Epithelial cell of proximal tubule (primary cell): ENCODE results near the gene ARFIP1. TPM values are rescaled to one million over a fixed set of nuclear protein-coding genes. Genes with fewer than 3 reads are reported as not detected.

Source experiments
- DNase-seq: peaks from one replicate; pipeline ENCODE4 v3.0.0-alpha.2; 2011; ENCODE audit warnings: low read depth
- H3K4me3 ChIP-seq: 2 replicates; pipeline ENCODE4 v1.5.1; 2011; ENCODE audit warnings: low read depth, mild to moderate bottlenecking, low read length
- CTCF ChIP-seq: conservative IDR thresholded peaks from 2 replicates; pipeline ENCODE4 v1.5.1; 2012; ENCODE audit warnings: low read depth, mild to moderate bottlenecking, low read length
- total RNA-seq: library from RNA; depleted of rRNA; stranded (reverse); fragments of >200 nt; gene quantifications from 2 replicates; pipeline ENCODE4 v1.2.3, GENCODE V29; 2015

The ARFIP1 gene
- total RNA-seq, 1 donor from 2014 or later = 29.1 TPM

GRCh38 chr4:152903658-152904057, 123.9 kb downstream of the ARFIP1 start:
- no peak for TF ChIP-seq CTCF
- DNase-seq = no peak
- no peak overlapping the region for H3K4me3 ChIP-seq

GRCh38 chr4:152909901-152910300, 130.1 kb downstream of the ARFIP1 start:
- DNase-seq = no peak
- no peak for TF ChIP-seq CTCF
- no peak overlapping the region for H3K4me3 ChIP-seq

- no peak for TF ChIP-seq CTCF
- no peak overlapping the region for H3K4me3 ChIP-seq
- DNase-seq = no peak
These were observed 130.8 kb downstream of the ARFIP1 start for GRCh38 chr4:152910521-152910920.

GRCh38 chr4:152917543-152918395, 138.0 kb downstream of the ARFIP1 start:
- no peak for DNase-seq
- TF ChIP-seq CTCF = no peak

GRCh38 chr4:152919826-152920225, 140.1 kb downstream of the ARFIP1 start:
- DNase-seq = no peak
- TF ChIP-seq CTCF = no peak
- no peak overlapping the region for H3K4me3 ChIP-seq

More at GRCh38 chr4:152917543-152918395, 138.0 kb downstream of the ARFIP1 start:
- H3K4me3 ChIP-seq = no peak overlapping the region

- no peak overlapping the region for H3K4me3 ChIP-seq
- DNase-seq = no peak
- TF ChIP-seq CTCF = no peak
These were observed 141.0 kb downstream of the ARFIP1 start for GRCh38 chr4:152920768-152921167.

GRCh38 chr4:152921284-152921683, 141.5 kb downstream of the ARFIP1 start:
- TF ChIP-seq CTCF = no peak
- H3K4me3 ChIP-seq = no peak overlapping the region
- DNase-seq = no peak
